Parathyroid adenoma (tissue), 2 donors: ENCODE measurements around the gene FIBIN.
"Not testable (repeated sequence)": the region's sequence is repeated elsewhere in the genome, so short reads cannot be mapped to it uniquely, and the experiment has no call there.

Source experiments
- H2AFZ ChIP-seq: fragments of 300-600 bp; sonication (generic); one replicate; pipeline ENCODE4 v1.7.0; 2017; ENCODE audit warnings: antibody characterized with exemption, mild to moderate bottlenecking
- H3K27ac ChIP-seq: fragments of 300-600 bp; sonication (generic); one replicate; pipeline ENCODE4 v1.7.0; 2017
- H3K27me3 ChIP-seq: fragments of 300-600 bp; sonication (generic); one replicate; pipeline ENCODE4 v1.7.0; 2017; ENCODE audit warnings: low read length; ENCODE audit not compliant: control insufficient read depth, insufficient read depth
- H3K36me3 ChIP-seq: fragments of 300-600 bp; sonication (generic); one replicate; pipeline ENCODE4 v1.7.0; 2017; ENCODE audit warnings: low read length; ENCODE audit not compliant: control insufficient read depth, insufficient read depth
- H3K4me1 ChIP-seq: fragments of 300-600 bp; sonication (generic); one replicate; pipeline ENCODE4 v1.7.0; 2017; ENCODE audit warnings: control low read depth
- H3K4me2 ChIP-seq: fragments of 300-600 bp; sonication (generic); one replicate; pipeline ENCODE4 v1.7.0; 2017; ENCODE audit warnings: low read length
- H3K4me3 ChIP-seq: fragments of 300-600 bp; sonication (generic); one replicate; pipeline ENCODE4 v1.7.0; 2017; ENCODE audit warnings: low read depth, low read length
- H3K79me2 ChIP-seq: fragments of 300-600 bp; sonication (generic); one replicate; pipeline ENCODE4 v1.7.0; 2017; ENCODE audit warnings: control low read depth
- H3K9ac ChIP-seq: fragments of 300-600 bp; sonication (generic); one replicate; pipeline ENCODE4 v1.7.0; 2017; ENCODE audit warnings: mild to moderate bottlenecking
- H3K9me3 ChIP-seq: fragments of 300-600 bp; sonication (generic); one replicate; pipeline ENCODE4 v1.7.0; 2017; ENCODE audit warnings: low read length; ENCODE audit not compliant: control insufficient read depth
- CTCF ChIP-seq: fragments of 300-600 bp; sonication (generic); IDR thresholded peaks from one replicate; pipeline ENCODE4 v1.7.0; 2017; ENCODE audit warnings: antibody characterized with exemption, mild to moderate bottlenecking
- donor health status: primary hyperparathyroidism.

FIBIN gene

DNA sequence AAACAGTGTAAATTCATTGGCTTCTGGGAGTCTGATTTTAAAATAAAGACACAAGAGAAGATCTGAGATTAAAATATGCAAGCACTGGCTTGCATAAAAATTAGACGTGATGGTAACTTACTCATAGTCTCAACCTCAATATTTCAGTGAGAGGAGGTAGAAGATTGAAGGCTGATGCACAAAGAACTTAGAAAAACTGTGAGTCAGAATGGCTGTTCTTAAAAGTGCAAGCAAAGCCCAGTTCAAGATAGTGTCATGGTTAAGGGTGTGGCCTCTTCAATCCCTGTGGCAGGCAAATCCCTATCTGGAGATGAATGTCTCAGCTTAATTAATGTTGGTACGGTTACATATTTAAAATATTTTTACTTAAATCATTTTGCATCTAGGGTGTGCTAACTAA is 33.6 kb upstream of the FIBIN start:
- Histone ChIP-seq H3K9me3 (no peaks in the 10 kb centered on the region), H2AFZ (no peak overlapping the region), H3K27ac (no peak overlapping the region), H3K4me1 (no peaks in the 10 kb centered on the region), H3K79me2 (no peaks in the 10 kb centered on the region), H3K36me3 (no peaks in the 10 kb centered on the region), H3K4me3 (no peak overlapping the region), H3K9ac (no peak overlapping the region), H3K27me3 (no peaks in the 10 kb centered on the region), H3K4me2 (no peak overlapping the region)
- no peak for TF ChIP-seq CTCF

DNA sequence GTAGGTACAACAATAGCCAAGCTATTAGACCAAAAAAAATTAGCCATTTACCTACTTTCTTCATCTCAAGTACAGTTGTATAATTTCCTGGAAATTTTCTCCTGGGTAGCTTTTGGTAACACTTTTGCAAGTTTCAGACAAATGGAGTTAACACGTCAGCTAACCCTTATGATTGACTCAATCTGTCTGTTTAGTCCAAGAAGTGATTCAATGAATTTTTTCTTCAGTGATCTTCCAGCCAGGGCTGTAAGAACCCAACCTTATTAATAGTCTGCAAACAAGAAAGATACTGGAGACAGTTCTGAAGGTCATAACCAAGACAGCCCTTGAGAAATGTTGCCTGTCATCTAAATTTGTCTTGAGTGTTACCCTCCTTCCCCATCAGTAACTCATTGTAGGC is 30.1 kb upstream of the FIBIN start:
- H3K4me2 ChIP-seq: no peak overlapping the region
- no peaks in the 10 kb centered on the region for H3K4me1 ChIP-seq
- no peak overlapping the region for H2AFZ ChIP-seq
- H3K9ac ChIP-seq: no peak overlapping the region
- TF ChIP-seq CTCF: no peak
- no peak overlapping the region for H3K27ac ChIP-seq
- no peak overlapping the region for H3K4me3 ChIP-seq
- H3K79me2 ChIP-seq: no peaks in the 10 kb centered on the region
- no peaks in the 10 kb centered on the region for H3K9me3 ChIP-seq
- no peaks in the 10 kb centered on the region for H3K27me3 ChIP-seq
- H3K36me3 ChIP-seq: no peaks in the 10 kb centered on the region

GRCh38 chr11:26964339-26964738 is 29.6 kb upstream of the FIBIN start:
- Histone ChIP-seq H3K27ac (no peak overlapping the region), H3K9me3 (no peaks in the 10 kb centered on the region), H3K4me1 (no peaks in the 10 kb centered on the region), H2AFZ (no peak overlapping the region), H3K9ac (no peak overlapping the region), H3K36me3 (no peaks in the 10 kb centered on the region), H3K27me3 (no peaks in the 10 kb centered on the region), H3K4me2 (no peak overlapping the region), H3K79me2 (no peaks in the 10 kb centered on the region), H3K4me3 (no peak overlapping the region)
- TF ChIP-seq CTCF: no peak

DNA sequence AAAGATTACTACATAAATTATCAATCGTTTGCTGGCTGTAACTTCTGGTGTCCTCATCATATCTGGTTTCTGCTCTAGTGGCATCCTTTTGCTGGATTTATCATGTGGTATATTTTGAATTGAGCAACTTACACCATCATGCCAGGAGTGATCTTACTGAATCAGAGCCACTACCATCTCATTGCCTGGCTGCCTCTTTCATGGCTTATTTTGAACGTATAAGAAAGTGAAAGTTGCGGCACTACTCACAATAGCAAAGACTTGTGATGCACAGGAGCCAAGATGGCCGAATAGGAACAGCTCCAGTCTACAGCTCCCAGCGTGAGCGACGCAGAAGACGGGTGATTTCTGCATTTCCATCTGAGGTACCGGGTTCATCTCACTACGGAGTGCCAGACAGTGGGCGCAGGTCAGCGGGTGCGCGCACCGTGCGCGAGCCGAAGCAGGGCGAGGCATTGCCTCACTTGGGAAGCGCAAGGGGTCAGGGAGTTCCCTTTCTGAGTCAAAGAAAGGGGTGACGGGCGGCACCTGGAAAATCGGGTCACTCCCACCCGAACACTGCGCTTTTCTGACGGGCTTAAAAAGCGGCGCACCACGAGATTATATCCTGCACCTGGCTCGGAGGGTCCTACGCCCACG is 28.9 kb upstream of the FIBIN start:
- H3K4me1 ChIP-seq, H3K27ac ChIP-seq, H3K36me3 ChIP-seq, H3K9ac ChIP-seq, H2AFZ ChIP-seq, H3K9me3 ChIP-seq, H3K27me3 ChIP-seq, H3K79me2 ChIP-seq, H3K4me2 ChIP-seq, H3K4me3 ChIP-seq: not testable (repeated sequence)

DNA sequence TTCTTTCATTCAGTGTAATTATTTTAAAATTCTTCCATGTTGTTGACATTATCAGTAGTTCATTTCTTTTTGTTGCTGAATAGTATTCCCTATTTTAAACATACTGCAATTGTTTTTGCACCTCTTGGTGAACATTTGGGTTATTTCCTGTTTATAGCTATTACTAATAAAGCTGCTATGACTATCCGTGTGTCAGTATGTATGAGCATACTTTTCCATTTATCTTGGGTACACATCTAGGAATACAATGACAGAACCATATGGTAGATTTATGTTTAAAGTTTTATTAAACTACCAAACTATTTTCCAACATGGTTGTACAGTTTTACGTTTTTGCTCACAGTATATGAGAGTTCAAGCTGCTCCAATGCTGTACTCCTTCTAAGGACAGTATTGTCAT is 22.0 kb upstream of the FIBIN start:
- H3K27me3 ChIP-seq: no peaks in the 10 kb centered on the region
- no peak overlapping the region for H3K9ac ChIP-seq
- H3K4me2 ChIP-seq: no peak overlapping the region
- no peak overlapping the region for H2AFZ ChIP-seq
- TF ChIP-seq CTCF: no peak
- no peaks in the 10 kb centered on the region for H3K36me3 ChIP-seq
- no peaks in the 10 kb centered on the region for H3K79me2 ChIP-seq
- no peak overlapping the region for H3K27ac ChIP-seq
- H3K4me3 ChIP-seq: no peak overlapping the region
- H3K9me3 ChIP-seq: no peaks in the 10 kb centered on the region
- H3K4me1 ChIP-seq: no peaks in the 10 kb centered on the region
